H1 (cell line): ENCODE results near the gene TXLNG.

Source experiments
- CREB1 ChIP-seq: IDR thresholded peaks from 2 replicates; pipeline ENCODE4 v1.6.1; 2012; ENCODE audit warnings: inconsistent platforms
- EZH2 ChIP-seq: fragments of 200-600 bp; sonication (generic); IDR thresholded peaks from 2 replicates; pipeline ENCODE4 v1.7.1; 2012; ENCODE audit warnings: low read depth, mild to moderate bottlenecking, moderate library complexity, low read length, inconsistent platforms; ENCODE audit not compliant: severe bottlenecking
- PHF8 ChIP-seq: fragments of 200-600 bp; sonication (generic); conservative IDR thresholded peaks from 2 replicates; pipeline ENCODE4 v1.7.1; 2012; ENCODE audit warnings: low read depth, mild to moderate bottlenecking, inconsistent platforms, low read length, moderate library complexity
- POLR2A ChIP-seq, 2 experiments: IDR thresholded peaks; 1 replicate in 1 of 2; 2 replicates in 1 of 2; pipeline ENCODE4 v1.6.1; 2011; ENCODE audit warnings: low read depth in 2 of 2, low read length in 2 of 2, mild to moderate bottlenecking in 2 of 2; ENCODE audit errors: control extremely low read depth in 1 of 2
- POLR2AphosphoS5 ChIP-seq: IDR thresholded peaks from 2 replicates; pipeline ENCODE4 v1.6.1; 2011; ENCODE audit warnings: low read depth, low read length
- RAD21 ChIP-seq, 2 experiments: IDR thresholded peaks in 1 of 2; conservative IDR thresholded peaks in 1 of 2; 2 replicates each; pipeline ENCODE4 v1.6.1; 2011; ENCODE audit warnings: low read depth in 2 of 2, low read length in 2 of 2, improper control_type of control experiment in 1 of 2, inconsistent platforms in 1 of 2, mild to moderate bottlenecking in 1 of 2, moderate library complexity in 1 of 2
- RFX5 ChIP-seq: IDR thresholded peaks from 2 replicates; pipeline ENCODE4 v1.6.1; 2011; ENCODE audit warnings: low read depth, low read length, improper control_type of control experiment, borderline replicate concordance
- RNF2 ChIP-seq: fragments of 200-900, 300-1000 bp; sonication (generic); IDR thresholded peaks from 2 replicates; pipeline ENCODE4 v1.7.1; 2016; ENCODE audit warnings: borderline replicate concordance, low read depth, mild to moderate bottlenecking, antibody characterized with exemption, low read length; ENCODE audit not compliant: poor library complexity, severe bottlenecking; ENCODE audit errors: missing control alignments
- TF ChIP-seq, protein P1 (sequence below), 3 experiments: IDR thresholded peaks; 1 replicate in 2 of 3; 2 replicates in 1 of 3; pipeline versions ENCODE4 v1.5.1 to v1.6.1; 2011; ENCODE audit warnings: low read length in 3 of 3, mild to moderate bottlenecking in 3 of 3, inconsistent platforms in 2 of 3, low read depth in 1 of 3, moderate library complexity in 1 of 3; ENCODE audit not compliant: insufficient read depth in 1 of 3; ENCODE audit errors: control extremely low read depth in 1 of 3
- TF ChIP-seq, protein P2 (sequence below): IDR thresholded peaks from 2 replicates; pipeline ENCODE4 v1.6.1; 2012; ENCODE audit warnings: low read length, inconsistent platforms

DNA sequence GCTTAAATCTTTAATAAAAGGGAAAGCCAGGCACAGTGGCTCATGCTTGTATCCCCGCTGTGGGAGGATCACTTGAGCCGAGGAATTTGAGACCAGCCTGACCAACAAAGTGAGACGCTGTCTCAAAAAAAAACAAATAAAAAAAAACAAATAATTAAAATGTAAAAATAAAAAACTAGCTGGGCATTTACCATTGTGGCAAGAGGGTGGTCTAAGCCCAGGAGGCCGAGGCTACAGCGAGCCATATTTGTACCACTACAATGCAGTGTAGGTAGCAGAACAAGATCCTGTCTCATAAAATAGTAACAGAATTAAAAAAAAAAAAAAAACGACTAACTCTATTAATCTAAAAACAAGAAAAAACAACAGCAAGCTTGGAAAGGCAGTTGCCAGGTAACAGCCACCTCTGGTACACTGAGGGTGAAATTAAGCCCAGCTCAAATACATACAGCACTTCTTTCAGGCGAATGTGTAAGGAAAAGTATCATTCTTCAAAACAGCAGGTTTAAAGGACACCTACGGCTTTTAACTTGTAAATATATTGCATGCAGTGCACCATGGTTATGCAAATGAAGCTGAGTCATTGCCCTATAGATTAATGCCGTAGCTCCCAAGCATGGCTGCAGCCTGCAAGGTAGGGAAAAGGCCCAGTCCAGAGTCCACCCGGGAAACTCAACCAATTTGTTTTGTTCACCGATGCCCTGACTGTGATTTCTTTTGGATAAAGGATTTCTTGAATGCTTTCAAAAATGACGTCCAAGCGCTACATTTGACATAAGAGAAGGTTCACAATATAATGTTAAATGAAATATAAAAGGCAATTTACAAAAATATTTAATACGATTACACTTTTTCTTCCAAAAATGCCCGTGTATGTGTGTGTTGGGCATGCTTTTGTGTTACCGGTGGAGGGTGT is 14.5 kb upstream of the TXLNG start:
- TF ChIP-seq, protein P1, sequence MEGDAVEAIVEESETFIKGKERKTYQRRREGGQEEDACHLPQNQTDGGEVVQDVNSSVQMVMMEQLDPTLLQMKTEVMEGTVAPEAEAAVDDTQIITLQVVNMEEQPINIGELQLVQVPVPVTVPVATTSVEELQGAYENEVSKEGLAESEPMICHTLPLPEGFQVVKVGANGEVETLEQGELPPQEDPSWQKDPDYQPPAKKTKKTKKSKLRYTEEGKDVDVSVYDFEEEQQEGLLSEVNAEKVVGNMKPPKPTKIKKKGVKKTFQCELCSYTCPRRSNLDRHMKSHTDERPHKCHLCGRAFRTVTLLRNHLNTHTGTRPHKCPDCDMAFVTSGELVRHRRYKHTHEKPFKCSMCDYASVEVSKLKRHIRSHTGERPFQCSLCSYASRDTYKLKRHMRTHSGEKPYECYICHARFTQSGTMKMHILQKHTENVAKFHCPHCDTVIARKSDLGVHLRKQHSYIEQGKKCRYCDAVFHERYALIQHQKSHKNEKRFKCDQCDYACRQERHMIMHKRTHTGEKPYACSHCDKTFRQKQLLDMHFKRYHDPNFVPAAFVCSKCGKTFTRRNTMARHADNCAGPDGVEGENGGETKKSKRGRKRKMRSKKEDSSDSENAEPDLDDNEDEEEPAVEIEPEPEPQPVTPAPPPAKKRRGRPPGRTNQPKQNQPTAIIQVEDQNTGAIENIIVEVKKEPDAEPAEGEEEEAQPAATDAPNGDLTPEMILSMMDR (IDR thresholded peaks at IDR 0.05; ENCODE audit: control extremely low read depth in 1 of 3, insufficient read depth in 1 of 3, low read depth in 1 of 3, low read length in 3 of 3): no peak
- TF ChIP-seq PHF8 (no peak), CREB1 (0 out of 2 replicates have a peak, but pooled peaks have one; percentile 22), POLR2AphosphoS5 (peak; percentile 15; the same call in 1 of the 2 replicates), RFX5 (no peak), POLR2A (IDR thresholded peaks at IDR 0.05; ENCODE audit: control extremely low read depth in 1 of 2, low read depth in 2 of 2, low read length in 2 of 2) (no peak; a peak in 1 of 3 replicates), EZH2 (no peak), RAD21 (IDR thresholded peaks at IDR 0.05 in 1 of 2, conservative IDR thresholded peaks at IDR 0.05 in 1 of 2; ENCODE audit: low read depth in 2 of 2, low read length in 2 of 2) (no peak), RNF2 (no peak)
- TF ChIP-seq, protein P2, sequence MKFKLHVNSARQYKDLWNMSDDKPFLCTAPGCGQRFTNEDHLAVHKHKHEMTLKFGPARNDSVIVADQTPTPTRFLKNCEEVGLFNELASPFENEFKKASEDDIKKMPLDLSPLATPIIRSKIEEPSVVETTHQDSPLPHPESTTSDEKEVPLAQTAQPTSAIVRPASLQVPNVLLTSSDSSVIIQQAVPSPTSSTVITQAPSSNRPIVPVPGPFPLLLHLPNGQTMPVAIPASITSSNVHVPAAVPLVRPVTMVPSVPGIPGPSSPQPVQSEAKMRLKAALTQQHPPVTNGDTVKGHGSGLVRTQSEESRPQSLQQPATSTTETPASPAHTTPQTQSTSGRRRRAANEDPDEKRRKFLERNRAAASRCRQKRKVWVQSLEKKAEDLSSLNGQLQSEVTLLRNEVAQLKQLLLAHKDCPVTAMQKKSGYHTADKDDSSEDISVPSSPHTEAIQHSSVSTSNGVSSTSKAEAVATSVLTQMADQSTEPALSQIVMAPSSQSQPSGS: no peak
